Activated B cell treated with CpG ODN at 0.5 μM for 24 hours (primary cell): ENCODE results near the gene ENPP3. TPM values are rescaled to one million over a fixed set of nuclear protein-coding genes. Genes with fewer than 3 reads are reported as not detected.

ENCODE experiments used
- ATAC-seq: fragments of 200-7000 bp; cut with Tn5 transposase; one replicate; pipeline ENCODE4 v1.10.0; 2021; ENCODE audit warnings: low read depth, mild to moderate bottlenecking, moderate library complexity
- CTCF ChIA-PET: fragments of 350-600 bp; sonication (Branson Sonifier 250); formaldehyde crosslinking; loops from one replicate; lab custom pipeline; 2021; ENCODE audit warnings: antibody characterized with exemption; lab: Charles Lee
- POLR2A ChIA-PET: fragments of 350-600 bp; sonication (Branson Sonifier 250); formaldehyde crosslinking; loops from one replicate; lab custom pipeline; 2021; ENCODE audit warnings: antibody characterized with exemption; lab: Charles Lee
- DNase-seq: peaks from one replicate; pipeline ENCODE4 v3.0.0; 2022
- H3K27ac Mint-ChIP-seq: one replicate; pipeline ENCODE4 v1.8.0; 2020; ENCODE audit warnings: mixed read lengths
- H3K27me3 Mint-ChIP-seq: one replicate; pipeline ENCODE4 v1.8.0; 2021; ENCODE audit warnings: mixed read lengths
- H3K36me3 Mint-ChIP-seq: one replicate; pipeline ENCODE4 v1.8.0; 2021; ENCODE audit warnings: low read depth, mixed read lengths
- H3K4me1 Mint-ChIP-seq: one replicate; pipeline ENCODE4 v1.8.0; 2021; ENCODE audit warnings: mixed read lengths
- H3K4me3 Mint-ChIP-seq: one replicate; pipeline ENCODE4 v1.8.0; 2020; ENCODE audit warnings: mild to moderate bottlenecking, mixed read lengths
- H3K9me3 Mint-ChIP-seq: one replicate; pipeline ENCODE4 v1.8.0; 2020; ENCODE audit warnings: mixed read lengths
- CTCF ChIP-seq: fragments of 200-600 bp; IDR thresholded peaks from one replicate; pipeline ENCODE4 v1.8.0; 2022; ENCODE audit warnings: antibody characterized with exemption, mild to moderate bottlenecking
- intact Hi-C: fragments of 100-400 bp; cut with micrococcal nuclease; formaldehyde crosslinking; loops from one replicate; pipeline ENCODE4 v1.15.1; 2024
- total RNA-seq: library from RNA; stranded (reverse); gene quantifications from 2 replicates; pipeline ENCODE4 v1.2.3, GENCODE V29; 2022

Gene ENPP3
- total RNA-seq, 1 donor from 2014 or later: 0.29 TPM

GRCh38 chr6:131640576-131640975 lies 3.5 kb downstream of the ENPP3 start:
- no peaks in the 10 kb centered on the region for H3K9me3 Mint-ChIP-seq
- POLR2A ChIA-PET: interaction anchor here (0.6 kb wide), 1 partner anchor 16 kb away, joined by 3 read pairs; no protein-coding TSS in a partner anchor

GRCh38 chr6:131641554-131641953 lies 4.5 kb downstream of the ENPP3 start:
- no peaks in the 10 kb centered on the region for H3K9me3 Mint-ChIP-seq
- H3K4me1 Mint-ChIP-seq: no peaks in the 10 kb centered on the region
- intact Hi-C loops: no loop called here
- TF ChIP-seq CTCF: no peak
- ChIA-PET CTCF (interaction anchor here (2.0 kb wide), 1 partner anchor 13 kb away, joined by 5 read pairs; the partner anchor contains the start of gene MED23), POLR2A (no interaction called here)
- ATAC-seq (no peak), DNase-seq (no peak)
- H3K27ac Mint-ChIP-seq: no peak overlapping the region
- H3K4me3 Mint-ChIP-seq: no peak overlapping the region
- no peaks in the 10 kb centered on the region for H3K36me3 Mint-ChIP-seq
- peaks cover 7% of the 10 kb centered on the region for H3K27me3 Mint-ChIP-seq

More at GRCh38 chr6:131640576-131640975, 3.5 kb downstream of the ENPP3 start:
- Mint-ChIP-seq H3K4me1 (peaks cover 9% of the 10 kb centered on the region), H3K27me3 (peaks cover 7% of the 10 kb centered on the region), H3K36me3 (no peaks in the 10 kb centered on the region), H3K27ac (no peak overlapping the region), H3K4me3 (no peak overlapping the region)
- DNase-seq: no peak
- TF ChIP-seq CTCF: no peak
- CTCF ChIA-PET: no interaction called here
- no peak for ATAC-seq
- intact Hi-C loops: no loop called here

GRCh38 chr6:131642565-131642964 lies 5.5 kb downstream of the ENPP3 start:
- Mint-ChIP-seq H3K9me3 (no peaks in the 10 kb centered on the region), H3K36me3 (no peaks in the 10 kb centered on the region), H3K4me3 (no peak overlapping the region), H3K4me1 (no peaks in the 10 kb centered on the region), H3K27ac (no peak overlapping the region), H3K27me3 (peaks cover 7% of the 10 kb centered on the region)
- no peak for TF ChIP-seq CTCF
- CTCF ChIA-PET: interaction anchor here (2.0 kb wide), 1 partner anchor 14 kb away, joined by 5 read pairs; the partner anchor contains the start of gene MED23
- intact Hi-C loops: no loop called here
- POLR2A ChIA-PET: no interaction called here
- ATAC-seq: no peak
- no peak for DNase-seq

- TF ChIP-seq CTCF: no peak
- DNase-seq (no peak), ATAC-seq (no peak)
- Mint-ChIP-seq H3K36me3 (no peaks in the 10 kb centered on the region), H3K4me1 (no peaks in the 10 kb centered on the region), H3K27ac (no peak overlapping the region), H3K4me3 (no peak overlapping the region), H3K9me3 (no peaks in the 10 kb centered on the region), H3K27me3 (peaks cover 4% of the 10 kb centered on the region)
- intact Hi-C loops: no loop called here
- ChIA-PET POLR2A (no interaction called here), CTCF (interaction anchor here (2.0 kb wide), 1 partner anchor 15 kb away, joined by 5 read pairs; the partner anchor contains the start of gene MED23)
Measured at GRCh38 chr6:131642987-131643611, 6.0 kb downstream of the ENPP3 start.

GRCh38 chr6:131643855-131644460 lies 6.9 kb downstream of the ENPP3 start:
- H3K4me3 Mint-ChIP-seq: no peak overlapping the region
- POLR2A ChIA-PET: no interaction called here
- no peaks in the 10 kb centered on the region for H3K4me1 Mint-ChIP-seq
- ATAC-seq (no peak), DNase-seq (no peak)
- H3K36me3 Mint-ChIP-seq: no peaks in the 10 kb centered on the region
- no peaks in the 10 kb centered on the region for H3K9me3 Mint-ChIP-seq
- peaks cover 2% of the 10 kb centered on the region for H3K27me3 Mint-ChIP-seq
- no peak overlapping the region for H3K27ac Mint-ChIP-seq
- intact Hi-C loops: no loop called here
- no peak for TF ChIP-seq CTCF
- CTCF ChIA-PET: interaction anchor here (2.0 kb wide), 1 partner anchor 16 kb away, joined by 5 read pairs; the partner anchor contains the start of gene MED23
